Neural progenitor cell (in vitro differentiated cells): ENCODE results near the gene KCNC3.

Experiments used
- EZH2 ChIP-seq: fragments of 200-600 bp; sonication (generic); IDR thresholded peaks from 2 replicates; pipeline ENCODE4 v1.6.1; 2017; ENCODE audit warnings: antibody characterized with exemption, mild to moderate bottlenecking, moderate library complexity
- EZH2phosphoT487 ChIP-seq: fragments of 200-600 bp; sonication (generic); IDR thresholded peaks from 2 replicates; pipeline ENCODE4 v1.6.1; 2017; ENCODE audit warnings: antibody characterized with exemption
- TF ChIP-seq, protein P1 (sequence below): fragments of 200-600 bp; sonication (generic); IDR thresholded peaks from 2 replicates; pipeline ENCODE4 v1.5.1; 2017; ENCODE audit warnings: antibody characterized with exemption, mild to moderate bottlenecking

DNA sequence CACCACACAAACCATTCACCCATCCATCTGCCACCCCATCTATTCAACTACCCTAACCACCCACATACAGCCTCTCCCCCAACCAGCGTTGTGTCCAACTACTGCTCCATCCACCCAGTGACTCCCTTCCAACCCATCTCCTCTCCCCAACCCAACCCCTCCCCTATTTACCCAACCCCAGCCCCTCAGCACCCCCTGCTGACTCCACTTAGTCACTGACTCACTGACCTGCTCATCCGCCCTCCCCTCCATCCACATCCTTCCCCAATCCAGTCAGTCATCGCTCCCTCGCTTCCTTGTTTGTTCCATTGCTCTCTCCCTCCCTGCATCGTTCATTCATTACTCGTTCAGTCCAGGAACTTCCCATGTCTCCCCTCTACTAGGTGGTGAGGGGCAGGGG is 39.2 kb downstream of the KCNC3 start:
- TF ChIP-seq, protein P1, sequence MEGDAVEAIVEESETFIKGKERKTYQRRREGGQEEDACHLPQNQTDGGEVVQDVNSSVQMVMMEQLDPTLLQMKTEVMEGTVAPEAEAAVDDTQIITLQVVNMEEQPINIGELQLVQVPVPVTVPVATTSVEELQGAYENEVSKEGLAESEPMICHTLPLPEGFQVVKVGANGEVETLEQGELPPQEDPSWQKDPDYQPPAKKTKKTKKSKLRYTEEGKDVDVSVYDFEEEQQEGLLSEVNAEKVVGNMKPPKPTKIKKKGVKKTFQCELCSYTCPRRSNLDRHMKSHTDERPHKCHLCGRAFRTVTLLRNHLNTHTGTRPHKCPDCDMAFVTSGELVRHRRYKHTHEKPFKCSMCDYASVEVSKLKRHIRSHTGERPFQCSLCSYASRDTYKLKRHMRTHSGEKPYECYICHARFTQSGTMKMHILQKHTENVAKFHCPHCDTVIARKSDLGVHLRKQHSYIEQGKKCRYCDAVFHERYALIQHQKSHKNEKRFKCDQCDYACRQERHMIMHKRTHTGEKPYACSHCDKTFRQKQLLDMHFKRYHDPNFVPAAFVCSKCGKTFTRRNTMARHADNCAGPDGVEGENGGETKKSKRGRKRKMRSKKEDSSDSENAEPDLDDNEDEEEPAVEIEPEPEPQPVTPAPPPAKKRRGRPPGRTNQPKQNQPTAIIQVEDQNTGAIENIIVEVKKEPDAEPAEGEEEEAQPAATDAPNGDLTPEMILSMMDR, result no peak
- TF ChIP-seq EZH2, result no peak
- TF ChIP-seq EZH2phosphoT487, result no peak
